ENCODE results near the gene CERS2.

DNA sequence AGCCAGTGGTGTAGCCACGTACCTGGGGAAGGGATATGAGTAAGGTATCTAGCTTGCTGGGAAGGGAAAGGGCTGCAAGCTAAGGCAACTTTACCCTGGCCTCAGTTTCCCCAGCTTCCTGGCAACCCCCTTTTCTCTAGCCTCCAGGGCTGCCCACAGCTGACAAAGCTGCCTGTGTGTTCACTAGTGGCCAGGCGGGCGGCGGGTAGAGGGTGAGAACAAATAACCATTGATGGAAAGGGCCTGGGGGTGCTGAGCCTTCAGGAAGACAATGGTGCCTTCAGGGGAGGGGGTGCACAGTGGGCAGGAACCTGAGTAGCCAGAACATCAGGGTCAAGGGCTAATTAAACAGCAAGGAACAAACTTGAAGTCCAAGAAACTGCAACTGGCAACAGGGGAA is 6.1 kb downstream of the CERS2 start:
- TF ChIP-seq CTCF (IDR thresholded peaks at IDR 0.05) (no peak), POLR2A (IDR thresholded peaks at IDR 0.05) (no peak)

Data from uterus (tissue), 2 donors.